AG09309 (cell line): ENCODE data around the gene ROBO3.

Source experiments
- DNase-seq: peaks from one replicate; pipeline ENCODE4 v3.0.0-alpha.2; 2010; ENCODE audit warnings: low read depth
- H3K4me3 ChIP-seq: 2 replicates; pipeline ENCODE4 v1.5.1; 2011; ENCODE audit warnings: mild to moderate bottlenecking, low read depth, low read length, moderate library complexity; ENCODE audit not compliant: control insufficient read depth
- CTCF ChIP-seq: IDR thresholded peaks from 2 replicates; pipeline ENCODE4 v1.5.1; 2011; ENCODE audit warnings: mild to moderate bottlenecking, low read depth, low read length, inconsistent platforms; ENCODE audit not compliant: insufficient read depth, control insufficient read depth; ENCODE audit errors: missing control alignments

Gene ROBO3

GRCh38 chr11:124869331-124869730 is 4.1 kb downstream of the ROBO3 start:
- no peak overlapping the region for H3K4me3 ChIP-seq
- no peak for DNase-seq
- no peak for TF ChIP-seq CTCF

GRCh38 chr11:124869856-124870387 is 4.7 kb downstream of the ROBO3 start:
- DNase-seq: no peak
- no peak for TF ChIP-seq CTCF

GRCh38 chr11:124870430-124870829 is 5.2 kb downstream of the ROBO3 start:
- TF ChIP-seq CTCF: no peak
- DNase-seq: no peak
- no peak overlapping the region for H3K4me3 ChIP-seq

More at GRCh38 chr11:124869856-124870387, 4.7 kb downstream of the ROBO3 start:
- no peak overlapping the region for H3K4me3 ChIP-seq

- no peak for DNase-seq
- TF ChIP-seq CTCF: no peak
- H3K4me3 ChIP-seq: no peak overlapping the region
Observed at GRCh38 chr11:124872280-124872679, 7.0 kb downstream of the ROBO3 start.

- TF ChIP-seq CTCF: no peak
- DNase-seq: no peak
- H3K4me3 ChIP-seq: no peak overlapping the region
Observed at GRCh38 chr11:124872741-124873140, 7.5 kb downstream of the ROBO3 start.

- DNase-seq: no peak
- no peak for TF ChIP-seq CTCF
- no peak overlapping the region for H3K4me3 ChIP-seq
Observed at GRCh38 chr11:124873951-124874350, 8.7 kb downstream of the ROBO3 start.
